ENCODE measurements around the gene ARL15. TPM values are rescaled to one million over a fixed set of nuclear protein-coding genes. Genes with fewer than 3 reads are reported as not detected.

The ARL15 gene
- total and polyA plus RNA-seq, 2 experiments from 2014 or later, result 7.8 to 9.9 TPM

DNA sequence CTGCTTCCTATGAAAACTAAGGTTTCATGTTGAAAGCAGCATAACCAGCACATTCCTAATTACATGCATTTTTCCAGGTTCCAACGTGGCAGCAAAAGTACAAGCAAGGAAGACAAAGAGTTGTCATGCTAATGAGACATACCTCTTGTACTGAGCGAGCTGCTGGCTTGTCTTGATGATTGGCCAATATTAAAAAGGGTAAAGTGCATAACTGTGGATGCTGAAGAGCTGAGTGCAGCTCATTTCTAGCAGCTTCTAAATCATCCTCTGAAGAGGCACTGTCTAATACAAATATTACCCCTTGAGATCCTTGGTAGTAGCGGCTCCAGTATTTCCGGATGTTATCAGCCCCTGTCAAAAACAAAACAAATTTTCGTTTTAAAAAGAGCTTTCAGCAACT is 197.3 kb downstream of the ARL15 start:
- peaks cover 6% of the 10 kb centered on the region; the same call in 1 of the 2 replicates for H3K4me1 ChIP-seq (ENCODE audit: insufficient read depth)
- no peak overlapping the region for H3K27ac ChIP-seq
- H3K27me3 ChIP-seq (replicated peaks; ENCODE audit: insufficient read depth), result no peaks in the 10 kb centered on the region
- no peaks in the 10 kb centered on the region for H3K9me2 ChIP-seq (ENCODE audit: insufficient read depth)
- WGBS, 2 experiments (ENCODE audit: low coverage in 1 of 2, low lambda C conversion rate in 2 of 2, missing lambda C conversion rate in 2 of 2), result 84 to 85% methylated on average over 5 of the region's 5 CpGs
- no peak overlapping the region for H3K9ac ChIP-seq
- H3K4me2 ChIP-seq (ENCODE audit: unreplicated experiment), result no peak overlapping the region
- H3K36me3 ChIP-seq (ENCODE audit: low read depth), result no peaks in the 10 kb centered on the region
- in situ Hi-C loops (cut with MboI), result no loop called here
- no peaks in the 10 kb centered on the region for H4K20me1 ChIP-seq (ENCODE audit: insufficient read depth)
- H3K9me3 ChIP-seq (ENCODE audit: low read depth), result no peaks in the 10 kb centered on the region
- no peak overlapping the region for H3K4me3 ChIP-seq
- DNase-seq, result no peak
- no peak for TF ChIP-seq EZH2phosphoT487 (IDR thresholded peaks at IDR 0.05; ENCODE audit: insufficient read depth, low read depth)
- no peak for TF ChIP-seq EZH2 (IDR thresholded peaks at IDR 0.05; ENCODE audit: insufficient read depth, poor library complexity, severe bottlenecking)
- H2AFZ ChIP-seq, result no peak overlapping the region
- no peaks in the 10 kb centered on the region for H3K79me2 ChIP-seq (ENCODE audit: insufficient read depth)
- no peaks in the 10 kb centered on the region; the same call in 1 of the 2 replicates for H3F3A ChIP-seq (ENCODE audit: insufficient read depth)

DNA sequence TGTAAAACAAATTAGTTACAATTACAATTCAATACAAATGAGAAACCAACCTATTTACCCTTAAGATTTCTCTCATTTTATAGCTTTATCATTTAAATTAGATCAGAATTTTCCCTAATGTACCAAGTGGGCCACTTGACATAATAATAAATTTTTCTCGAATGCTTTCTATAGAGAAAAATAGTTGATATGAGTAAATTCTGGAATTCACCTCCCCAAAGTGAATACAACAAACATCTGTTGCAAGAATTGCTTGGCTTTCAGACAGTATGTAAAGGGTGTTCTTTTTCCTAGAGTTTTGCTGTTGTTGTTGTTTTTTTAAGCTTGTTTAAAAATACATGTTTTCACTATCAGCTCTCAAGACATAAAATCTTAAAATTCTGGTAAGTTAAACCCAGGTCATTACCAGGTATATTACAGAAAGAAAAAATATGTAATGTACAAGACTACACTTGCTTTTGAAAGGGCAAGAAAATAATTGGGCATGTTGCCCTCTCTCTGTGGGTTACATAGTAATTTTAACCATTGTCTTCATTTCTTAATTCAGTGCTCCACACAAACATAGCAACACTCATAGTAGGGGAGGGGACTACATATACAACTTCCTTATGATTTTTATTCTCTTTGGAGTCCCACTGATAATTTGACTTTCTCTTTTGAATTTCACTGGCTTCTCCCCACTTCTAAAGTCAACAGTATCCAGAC is 200.6 kb downstream of the ARL15 start:
- no peaks in the 10 kb centered on the region for H3K9me3 ChIP-seq (ENCODE audit: low read depth)
- H2AFZ ChIP-seq, result no peak overlapping the region
- TF ChIP-seq EZH2phosphoT487 (IDR thresholded peaks at IDR 0.05; ENCODE audit: insufficient read depth, low read depth) (no peak), EZH2 (IDR thresholded peaks at IDR 0.05; ENCODE audit: insufficient read depth, poor library complexity, severe bottlenecking) (no peak)
- no peaks in the 10 kb centered on the region for H3K36me3 ChIP-seq (ENCODE audit: low read depth)
- no peaks in the 10 kb centered on the region for H4K20me1 ChIP-seq (ENCODE audit: insufficient read depth)
- H3K4me3 ChIP-seq, result no peak overlapping the region
- H3K4me1 ChIP-seq (ENCODE audit: insufficient read depth), result no peaks in the 10 kb centered on the region
- in situ Hi-C loops (cut with MboI), result no loop called here
- DNase-seq, result no peak
- 95 to 96% methylated on average over 1 of the region's 1 CpG for whole genome bisulfite sequencing, 2 experiments (ENCODE audit: low coverage in 1 of 2, low lambda C conversion rate in 2 of 2, missing lambda C conversion rate in 2 of 2)
- H3K9ac ChIP-seq, result no peak overlapping the region
- H3K27ac ChIP-seq, result no peak overlapping the region
- H3K27me3 ChIP-seq (replicated peaks; ENCODE audit: insufficient read depth), result no peaks in the 10 kb centered on the region
- H3K79me2 ChIP-seq (ENCODE audit: insufficient read depth), result no peaks in the 10 kb centered on the region
- H3K9me2 ChIP-seq (ENCODE audit: insufficient read depth), result no peaks in the 10 kb centered on the region
- H3F3A ChIP-seq (ENCODE audit: insufficient read depth), result no peaks in the 10 kb centered on the region
- no peak overlapping the region for H3K4me2 ChIP-seq (ENCODE audit: unreplicated experiment)

DNA sequence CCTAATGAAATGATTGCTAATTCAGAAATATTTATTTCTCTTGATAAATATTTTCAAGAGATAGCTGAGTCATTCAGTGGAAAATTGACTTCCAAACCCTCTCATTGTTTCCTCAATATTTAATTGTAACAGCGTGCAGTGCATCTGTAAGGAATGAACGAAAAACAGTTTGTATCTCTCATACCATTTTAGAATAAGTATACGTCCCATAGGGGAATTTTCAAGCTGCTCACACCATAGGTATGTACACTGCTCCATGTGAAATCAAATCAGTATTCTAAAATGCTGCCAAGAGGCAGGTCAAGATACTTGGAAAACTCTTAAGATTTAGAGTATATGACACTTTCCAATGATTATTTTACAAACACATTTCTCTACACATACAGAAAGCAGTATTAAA is 202.2 kb downstream of the ARL15 start:
- in situ Hi-C loops (cut with MboI), result no loop called here
- no peak for DNase-seq
- no peak overlapping the region for H3K4me3 ChIP-seq
- no peaks in the 10 kb centered on the region for H4K20me1 ChIP-seq (ENCODE audit: insufficient read depth)
- no peak overlapping the region for H2AFZ ChIP-seq
- no peak overlapping the region for H3K9ac ChIP-seq
- H3K36me3 ChIP-seq (ENCODE audit: low read depth), result no peaks in the 10 kb centered on the region
- no peaks in the 10 kb centered on the region for H3K79me2 ChIP-seq (ENCODE audit: insufficient read depth)
- 68 to 73% methylated on average over 3 of the region's 3 CpGs for WGBS, 2 experiments (ENCODE audit: low coverage in 1 of 2, low lambda C conversion rate in 2 of 2, missing lambda C conversion rate in 2 of 2)
- no peaks in the 10 kb centered on the region for H3K9me2 ChIP-seq (ENCODE audit: insufficient read depth)
- H3F3A ChIP-seq (ENCODE audit: insufficient read depth), result no peaks in the 10 kb centered on the region
- H3K27ac ChIP-seq, result no peak overlapping the region
- H3K4me1 ChIP-seq (ENCODE audit: insufficient read depth), result no peaks in the 10 kb centered on the region
- H3K27me3 ChIP-seq (replicated peaks; ENCODE audit: insufficient read depth), result no peaks in the 10 kb centered on the region
- no peaks in the 10 kb centered on the region for H3K9me3 ChIP-seq (ENCODE audit: low read depth)
- no peak for TF ChIP-seq EZH2 (IDR thresholded peaks at IDR 0.05; ENCODE audit: insufficient read depth, poor library complexity, severe bottlenecking)
- no peak for TF ChIP-seq EZH2phosphoT487 (IDR thresholded peaks at IDR 0.05; ENCODE audit: insufficient read depth, low read depth)
- H3K4me2 ChIP-seq (ENCODE audit: unreplicated experiment), result no peak overlapping the region

DNA sequence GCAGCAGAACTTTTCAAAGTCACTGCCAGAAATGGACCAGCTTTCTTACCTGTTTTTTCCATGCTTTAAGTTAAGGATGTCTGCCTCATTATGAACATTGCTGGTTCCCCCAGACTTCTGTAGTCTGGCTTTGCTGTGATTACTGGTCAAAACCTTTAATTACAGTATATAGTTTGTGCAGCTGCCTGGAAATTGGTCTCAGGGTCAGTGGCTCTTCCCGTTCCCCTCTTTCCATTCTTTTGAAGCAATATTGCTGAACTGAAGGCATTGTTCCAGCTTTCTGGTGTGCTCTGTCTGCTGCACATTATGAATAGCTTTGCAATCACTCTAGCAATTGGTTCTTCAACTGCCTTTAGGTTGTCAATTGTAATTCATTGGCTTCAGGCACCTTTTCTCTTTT is 206.5 kb downstream of the ARL15 start:
- in situ Hi-C loops (cut with MboI), result no loop called here
- no peak overlapping the region for H3K9ac ChIP-seq
- no peaks in the 10 kb centered on the region for H3K79me2 ChIP-seq (ENCODE audit: insufficient read depth)
- H2AFZ ChIP-seq, result no peak overlapping the region
- WGBS, 2 experiments (ENCODE audit: low coverage in 1 of 2, low lambda C conversion rate in 2 of 2, missing lambda C conversion rate in 2 of 2), result 92 to 100% methylated on average over 1 of the region's 1 CpG
- H3K4me1 ChIP-seq (ENCODE audit: insufficient read depth), result no peaks in the 10 kb centered on the region
- H3K27ac ChIP-seq, result no peak overlapping the region
- H3K4me2 ChIP-seq (ENCODE audit: unreplicated experiment), result no peak overlapping the region
- no peak for DNase-seq
- H3F3A ChIP-seq (ENCODE audit: insufficient read depth), result no peaks in the 10 kb centered on the region
- TF ChIP-seq EZH2phosphoT487 (IDR thresholded peaks at IDR 0.05; ENCODE audit: insufficient read depth, low read depth) (no peak), EZH2 (IDR thresholded peaks at IDR 0.05; ENCODE audit: insufficient read depth, poor library complexity, severe bottlenecking) (no peak)
- no peaks in the 10 kb centered on the region for H3K27me3 ChIP-seq (replicated peaks; ENCODE audit: insufficient read depth)
- H3K36me3 ChIP-seq (ENCODE audit: low read depth), result no peaks in the 10 kb centered on the region
- no peak overlapping the region for H3K4me3 ChIP-seq
- no peaks in the 10 kb centered on the region for H3K9me3 ChIP-seq (ENCODE audit: low read depth)
- no peaks in the 10 kb centered on the region for H4K20me1 ChIP-seq (ENCODE audit: insufficient read depth)
- H3K9me2 ChIP-seq (ENCODE audit: insufficient read depth), result 0 out of 2 replicates have a peak, but pooled peaks cover 6% of the 10 kb centered on the region
